ENCODE measurements around the gene PAQR8.

DNA sequence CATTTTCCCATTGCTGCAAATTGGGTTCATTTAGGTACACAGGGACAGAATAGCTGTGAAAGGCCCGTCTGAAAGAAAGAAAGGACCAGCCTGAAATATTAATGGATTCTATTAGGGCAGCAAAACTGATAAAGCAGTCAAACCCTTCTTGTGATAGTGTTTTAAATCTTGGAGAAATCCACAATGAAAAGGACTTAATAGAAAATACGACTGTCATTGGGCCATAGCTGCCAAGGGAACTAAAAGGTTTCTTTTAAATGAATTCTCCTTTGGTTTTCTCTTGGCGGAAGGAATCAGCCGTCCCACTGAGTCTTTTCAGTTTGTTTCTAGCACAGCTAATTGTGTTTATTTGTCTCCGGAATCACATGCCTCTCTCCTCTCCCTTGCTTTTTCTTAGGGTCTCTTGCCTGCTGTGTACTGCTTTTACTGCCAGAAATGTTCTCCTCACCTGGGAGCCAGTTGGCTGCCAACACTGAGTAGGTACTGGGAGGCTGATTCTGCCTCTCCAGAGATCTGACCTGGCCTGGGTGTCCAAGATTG, 11.3 kb downstream of the PAQR8 start:
- TF ChIP-seq, protein P1, sequence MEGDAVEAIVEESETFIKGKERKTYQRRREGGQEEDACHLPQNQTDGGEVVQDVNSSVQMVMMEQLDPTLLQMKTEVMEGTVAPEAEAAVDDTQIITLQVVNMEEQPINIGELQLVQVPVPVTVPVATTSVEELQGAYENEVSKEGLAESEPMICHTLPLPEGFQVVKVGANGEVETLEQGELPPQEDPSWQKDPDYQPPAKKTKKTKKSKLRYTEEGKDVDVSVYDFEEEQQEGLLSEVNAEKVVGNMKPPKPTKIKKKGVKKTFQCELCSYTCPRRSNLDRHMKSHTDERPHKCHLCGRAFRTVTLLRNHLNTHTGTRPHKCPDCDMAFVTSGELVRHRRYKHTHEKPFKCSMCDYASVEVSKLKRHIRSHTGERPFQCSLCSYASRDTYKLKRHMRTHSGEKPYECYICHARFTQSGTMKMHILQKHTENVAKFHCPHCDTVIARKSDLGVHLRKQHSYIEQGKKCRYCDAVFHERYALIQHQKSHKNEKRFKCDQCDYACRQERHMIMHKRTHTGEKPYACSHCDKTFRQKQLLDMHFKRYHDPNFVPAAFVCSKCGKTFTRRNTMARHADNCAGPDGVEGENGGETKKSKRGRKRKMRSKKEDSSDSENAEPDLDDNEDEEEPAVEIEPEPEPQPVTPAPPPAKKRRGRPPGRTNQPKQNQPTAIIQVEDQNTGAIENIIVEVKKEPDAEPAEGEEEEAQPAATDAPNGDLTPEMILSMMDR (IDR thresholded peaks at IDR 0.05; ENCODE audit: low read depth, low read length): no peak
- no peak for TF ChIP-seq EZH2phosphoT487 (IDR thresholded peaks at IDR 0.05; ENCODE audit: low read depth)
